Stimulated activated CD4-positive, alpha-beta T cell treated with anti-CD3 and anti-CD28 coated beads, TNF-alpha, amount 100 ng/mL, for 4 hours (primary cell): ENCODE results near the gene EHMT1.

ENCODE experiments used
- DNase-seq, 3 experiments: peaks; one replicate each; pipeline ENCODE4 v3.0.0-alpha.2; 2020; ENCODE audit warnings: low read depth in 3 of 3

Gene EHMT1

GRCh38 chr9:137646341-137646740, 27.5 kb downstream of the EHMT1 start:
- DNase-seq: no peak

GRCh38 chr9:137647096-137647714, 28.4 kb downstream of the EHMT1 start:
- no peak for DNase-seq

DNA sequence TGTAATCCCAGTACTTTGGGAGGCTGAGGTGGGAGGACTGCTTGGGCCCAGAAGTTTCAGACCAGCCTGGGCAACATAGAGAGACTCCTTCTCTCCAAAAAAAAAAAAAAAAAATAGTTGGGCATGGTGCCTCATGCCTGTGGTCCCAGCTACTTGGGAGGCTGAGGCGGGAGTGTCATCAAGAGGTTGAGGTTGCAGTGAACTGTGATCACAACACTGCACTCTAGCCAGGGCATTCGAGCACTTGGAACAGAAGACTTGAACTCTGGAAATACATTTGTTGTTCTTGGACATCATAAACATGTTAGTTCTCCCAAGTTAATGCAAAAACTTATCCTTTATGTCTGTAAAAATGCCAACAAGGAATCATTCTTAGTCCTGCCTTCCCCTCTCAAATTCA, 29.6 kb downstream of the EHMT1 start:
- DNase-seq: no peak

- no peak for DNase-seq
Measured at GRCh38 chr9:137649553-137649952, 30.7 kb downstream of the EHMT1 start.

- no peak for DNase-seq
Measured at GRCh38 chr9:137650259-137650658, 31.5 kb downstream of the EHMT1 start.

- DNase-seq: no peak
Measured at GRCh38 chr9:137650779-137651178, 32.0 kb downstream of the EHMT1 start.

GRCh38 chr9:137656416-137656815, 37.6 kb downstream of the EHMT1 start:
- no peak for DNase-seq

DNA sequence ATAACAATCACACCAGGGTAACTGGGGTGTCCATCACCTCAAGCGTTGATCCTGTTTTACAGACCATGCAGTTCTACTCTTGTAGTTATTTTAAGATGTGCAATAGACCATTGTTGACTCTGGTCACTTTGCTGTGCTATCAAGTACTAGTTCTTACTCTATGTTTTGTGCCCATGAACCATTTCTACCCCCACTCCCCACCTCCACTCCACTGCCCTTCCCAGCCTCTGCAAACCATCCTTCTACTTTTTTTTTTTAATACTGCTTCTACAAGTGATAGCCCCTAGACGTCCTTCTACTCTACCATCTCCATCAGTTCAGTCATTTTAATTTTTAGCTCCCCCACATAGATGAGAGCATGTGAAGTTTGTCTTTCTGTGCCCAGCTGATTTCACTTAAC, 38.8 kb downstream of the EHMT1 start:
- no peak for DNase-seq

- DNase-seq: no peak
Measured at GRCh38 chr9:137658781-137659180, 40.0 kb downstream of the EHMT1 start.

GRCh38 chr9:137660144-137660543, 41.3 kb downstream of the EHMT1 start:
- DNase-seq: no peak

- no peak for DNase-seq
Measured at GRCh38 chr9:137663584-137663983, 44.8 kb downstream of the EHMT1 start.

DNA sequence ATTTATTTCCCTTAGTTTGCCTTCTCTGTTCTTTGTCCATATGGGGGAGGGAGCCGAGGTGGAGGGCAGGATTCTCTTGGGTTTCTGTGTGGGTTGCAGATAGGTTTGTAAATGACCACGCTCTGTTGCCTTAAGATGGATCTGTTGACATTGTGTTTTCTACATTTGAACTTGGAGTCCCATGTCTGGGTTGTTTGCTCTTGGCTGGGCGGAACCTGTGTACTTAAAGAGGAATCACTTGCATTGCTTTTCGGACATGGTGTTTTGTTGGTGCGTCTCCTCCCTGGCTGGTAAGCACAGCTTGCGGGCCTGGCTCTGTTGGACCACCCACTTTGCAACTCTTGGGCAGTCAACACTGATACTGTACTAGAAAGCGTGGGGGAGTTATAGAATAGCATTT, 45.9 kb downstream of the EHMT1 start:
- no peak for DNase-seq

DNA sequence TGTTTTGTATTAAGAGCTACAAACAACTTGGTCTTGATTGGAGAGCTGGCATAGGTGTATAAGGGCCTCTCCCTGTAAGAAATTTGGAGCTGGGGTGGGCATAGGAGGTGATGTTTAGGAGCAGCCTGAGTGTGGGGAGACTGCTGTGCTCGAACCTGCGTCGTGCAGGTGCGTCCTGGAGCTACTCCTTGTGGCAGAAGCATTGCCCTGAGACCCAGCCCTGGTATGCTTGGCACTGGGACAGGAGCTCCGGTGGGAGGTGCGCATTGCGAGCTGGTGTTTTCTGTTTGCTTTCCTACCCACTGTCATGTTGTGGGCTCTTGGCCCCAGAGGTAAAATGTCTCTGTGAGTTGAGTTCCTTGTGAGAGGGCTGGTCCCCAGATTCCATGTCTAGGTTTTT, 46.4 kb downstream of the EHMT1 start:
- no peak for DNase-seq

DNA sequence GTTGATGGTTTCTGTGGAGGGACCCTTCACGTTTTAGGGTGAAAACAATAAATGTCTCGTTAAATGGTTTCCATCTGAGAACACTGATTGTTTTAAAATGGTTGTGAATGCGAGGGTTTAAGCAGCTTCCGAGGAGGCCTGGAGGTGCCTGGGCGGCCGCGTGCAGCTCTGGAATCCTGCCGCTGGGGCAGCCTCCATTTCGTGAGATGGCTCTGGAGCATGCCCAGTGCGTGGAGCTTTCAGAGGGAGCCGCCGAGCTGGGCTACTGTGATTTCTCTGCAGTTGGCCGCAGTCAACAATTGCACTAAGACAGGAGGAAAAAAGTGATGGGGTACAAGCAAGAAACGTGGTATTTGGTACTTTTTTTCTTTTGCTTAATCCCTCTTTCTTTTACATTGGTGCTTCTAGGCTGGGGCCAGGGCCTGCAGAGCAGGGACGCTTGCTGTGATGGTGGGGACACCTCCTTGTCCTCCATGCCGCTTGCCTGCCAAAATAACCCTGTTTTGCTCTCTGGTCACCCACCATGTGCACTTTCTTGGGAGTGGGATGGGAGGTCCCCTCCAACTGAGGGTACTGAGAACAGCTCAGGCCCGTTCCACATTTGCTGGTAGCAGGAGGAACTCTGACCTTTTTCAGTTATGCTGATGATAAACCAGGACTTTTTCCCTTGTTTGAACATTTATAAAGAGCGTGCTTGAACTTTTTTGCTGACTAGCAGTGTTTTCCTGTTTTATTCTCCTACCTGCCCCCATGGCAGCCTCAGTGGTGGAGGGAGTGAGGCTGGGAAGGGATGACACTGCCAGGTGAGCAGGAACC, 47.1 kb downstream of the EHMT1 start:
- DNase-seq: no peak

GRCh38 chr9:137666513-137666822, 47.7 kb downstream of the EHMT1 start:
- no peak for DNase-seq

GRCh38 chr9:137666955-137667670, 48.3 kb downstream of the EHMT1 start:
- DNase-seq: no peak

DNA sequence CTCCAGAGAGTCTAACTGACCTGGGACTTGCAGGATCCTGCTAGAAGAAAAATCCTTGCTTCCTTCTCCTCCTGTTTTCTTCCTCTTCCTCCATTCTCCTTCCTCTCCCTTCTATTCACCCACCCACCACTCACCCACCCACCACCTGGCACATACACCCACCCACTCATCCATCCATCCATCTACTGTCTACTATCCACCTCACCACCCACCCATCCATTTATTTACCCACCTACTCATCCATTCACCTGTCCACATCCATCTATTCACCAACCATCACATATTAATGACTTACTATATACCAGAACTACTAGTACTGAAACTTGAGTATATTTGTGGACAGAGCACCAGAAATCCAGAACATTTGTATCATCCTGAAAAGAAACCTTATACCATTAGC, 49.4 kb downstream of the EHMT1 start:
- DNase-seq: no peak

GRCh38 chr9:137669261-137669672, 50.5 kb downstream of the EHMT1 start:
- no peak for DNase-seq

DNA sequence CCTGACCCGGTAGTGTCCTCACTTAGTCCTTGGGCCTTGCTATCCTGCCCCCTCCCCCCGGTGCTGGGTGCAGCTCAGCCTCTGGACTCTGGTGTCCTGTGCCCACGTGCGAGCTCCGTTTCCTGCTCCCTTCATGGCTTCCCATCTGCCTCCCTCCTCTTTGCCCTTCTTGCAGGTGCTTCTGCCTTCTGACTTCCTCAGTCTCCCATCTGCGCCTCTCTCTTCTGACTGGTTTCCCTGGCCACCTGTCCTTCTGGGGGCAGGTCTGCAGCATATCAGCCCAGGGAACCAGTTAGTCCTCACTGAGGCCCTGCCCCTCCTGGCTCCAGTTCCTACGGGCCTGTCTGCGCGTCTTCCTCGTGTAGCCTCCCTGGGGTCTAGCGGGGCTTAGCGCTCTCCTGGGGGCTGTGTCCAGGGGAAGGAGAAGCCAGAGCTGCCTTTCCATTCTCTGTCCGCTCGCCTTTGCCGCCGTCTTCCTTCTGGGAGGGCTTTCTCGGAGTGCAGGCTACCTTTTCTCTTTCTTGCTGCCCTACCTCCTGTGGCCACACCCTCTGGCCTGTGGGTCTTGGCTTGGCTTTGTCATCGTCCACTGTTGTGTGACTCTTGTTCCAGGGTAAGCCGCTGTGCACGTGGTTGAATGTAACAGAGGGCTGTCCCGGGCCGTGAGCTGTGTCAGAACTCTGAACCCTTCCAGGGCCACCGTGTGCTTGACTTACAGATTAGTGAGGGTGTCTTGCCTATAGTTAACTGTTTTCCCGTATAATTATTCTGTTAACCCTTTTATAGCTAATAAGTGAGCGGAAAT, 51.8 kb downstream of the EHMT1 start:
- no peak for DNase-seq

DNA sequence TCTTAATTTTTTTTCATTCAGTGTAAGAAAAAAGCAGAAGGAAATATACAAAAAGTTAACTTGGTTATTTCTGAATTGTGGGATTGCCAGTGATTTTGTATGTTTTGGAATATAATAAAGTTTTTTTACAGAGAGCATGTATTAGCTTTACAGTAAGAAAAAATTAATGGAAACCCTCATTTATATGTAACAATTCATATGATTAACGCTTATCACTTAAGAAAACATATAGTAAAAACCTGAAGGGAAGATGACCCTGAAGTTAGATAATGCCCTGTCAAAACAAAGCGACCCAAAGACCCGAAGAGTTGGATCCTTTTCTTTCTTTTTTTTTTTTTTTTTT, 52.4 kb downstream of the EHMT1 start:
- DNase-seq: no peak

DNA sequence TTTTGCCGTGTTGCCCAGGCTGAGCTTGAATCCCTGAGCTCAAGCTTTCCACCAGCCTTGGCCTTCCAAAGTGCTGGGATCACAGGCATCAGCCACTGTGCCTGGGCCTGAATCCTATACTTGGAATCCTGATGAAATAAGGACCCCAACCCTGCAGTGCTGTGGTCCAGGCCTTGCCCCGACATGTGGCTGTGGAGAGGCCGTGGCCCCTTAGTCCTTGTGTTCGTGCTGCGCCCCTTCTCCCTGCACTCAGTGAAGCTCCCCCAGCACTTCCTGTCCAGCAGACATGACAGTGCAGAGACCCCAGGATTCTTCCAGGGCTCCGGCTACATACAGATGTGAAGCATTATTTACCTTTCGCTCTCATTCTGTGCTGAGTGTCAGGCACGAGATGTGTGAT, 52.9 kb downstream of the EHMT1 start:
- DNase-seq: no peak
